Gastrocnemius medialis (tissue), 4 donors: ENCODE data around the gene DCTN1.

Experiments used
- POLR2A ChIP-seq, 2 donors: fragments of 450-650 bp; IDR thresholded peaks; one replicate each; pipeline ENCODE4 v1.6.1; 2017; ENCODE audit warnings: antibody characterized with exemption in 2 of 2, mild to moderate bottlenecking in 2 of 2, moderate library complexity in 2 of 2
- TF ChIP-seq, protein P1 (sequence below), 5 experiments: fragments of 450-650 bp in 3 of 5; fragments of 200-600 bp in 2 of 5; sonication (generic) in 2 of 5; IDR thresholded peaks in 4 of 5; conservative IDR thresholded peaks in 1 of 5; 1 replicate in 4 of 5; 2 replicates in 1 of 5; pipeline ENCODE4 v1.5.1; 2016 to 2019; ENCODE audit warnings: antibody characterized with exemption in 5 of 5, mild to moderate bottlenecking in 3 of 5, moderate library complexity in 3 of 5

DNA sequence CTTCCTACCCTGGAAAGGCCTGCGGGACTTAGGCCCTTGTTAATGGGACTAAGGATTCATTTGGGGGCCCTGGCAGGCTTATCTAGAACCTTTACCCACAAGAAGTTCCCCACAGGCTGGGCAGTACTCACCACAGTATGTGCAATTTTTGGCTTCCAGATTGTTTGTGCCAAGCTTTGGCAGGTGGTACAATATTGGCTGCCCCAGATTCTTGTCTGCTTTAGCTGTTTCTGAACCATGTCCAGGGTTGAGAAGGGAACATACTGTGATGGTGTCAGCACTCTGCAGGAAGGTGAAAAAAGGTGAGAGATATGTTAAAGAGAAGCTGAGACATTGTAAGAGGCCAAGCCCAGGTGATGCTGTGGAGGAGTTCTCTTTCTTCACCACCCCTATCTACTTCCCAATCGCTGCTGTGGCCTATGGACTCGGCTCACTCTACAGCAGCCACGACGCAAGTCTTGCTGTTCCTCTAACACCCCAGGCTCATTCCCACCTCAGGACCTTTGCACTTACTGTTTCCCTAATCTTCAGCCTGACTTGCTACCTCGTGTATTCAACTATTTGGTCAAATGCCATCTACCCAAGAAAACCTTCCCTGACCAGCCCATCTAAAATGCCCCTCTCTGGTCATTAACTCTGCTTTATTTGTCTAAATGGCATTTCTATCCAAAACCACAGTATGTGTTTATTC lies 46.1 kb downstream of the DCTN1 start:
- TF ChIP-seq, protein P1, sequence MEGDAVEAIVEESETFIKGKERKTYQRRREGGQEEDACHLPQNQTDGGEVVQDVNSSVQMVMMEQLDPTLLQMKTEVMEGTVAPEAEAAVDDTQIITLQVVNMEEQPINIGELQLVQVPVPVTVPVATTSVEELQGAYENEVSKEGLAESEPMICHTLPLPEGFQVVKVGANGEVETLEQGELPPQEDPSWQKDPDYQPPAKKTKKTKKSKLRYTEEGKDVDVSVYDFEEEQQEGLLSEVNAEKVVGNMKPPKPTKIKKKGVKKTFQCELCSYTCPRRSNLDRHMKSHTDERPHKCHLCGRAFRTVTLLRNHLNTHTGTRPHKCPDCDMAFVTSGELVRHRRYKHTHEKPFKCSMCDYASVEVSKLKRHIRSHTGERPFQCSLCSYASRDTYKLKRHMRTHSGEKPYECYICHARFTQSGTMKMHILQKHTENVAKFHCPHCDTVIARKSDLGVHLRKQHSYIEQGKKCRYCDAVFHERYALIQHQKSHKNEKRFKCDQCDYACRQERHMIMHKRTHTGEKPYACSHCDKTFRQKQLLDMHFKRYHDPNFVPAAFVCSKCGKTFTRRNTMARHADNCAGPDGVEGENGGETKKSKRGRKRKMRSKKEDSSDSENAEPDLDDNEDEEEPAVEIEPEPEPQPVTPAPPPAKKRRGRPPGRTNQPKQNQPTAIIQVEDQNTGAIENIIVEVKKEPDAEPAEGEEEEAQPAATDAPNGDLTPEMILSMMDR (IDR thresholded peaks at IDR 0.05 in 4 of 5, conservative IDR thresholded peaks at IDR 0.05 in 1 of 5), result no peak
- no peak for TF ChIP-seq POLR2A (IDR thresholded peaks at IDR 0.05)
